OCI-LY7 (cell line): ENCODE measurements around the gene SETDB2. TPM values are rescaled to one million over a fixed set of nuclear protein-coding genes. Genes with fewer than 3 reads are reported as not detected.

Source experiments
- BruUV-seq: library from RNA; stranded (reverse); fragments of 400-500 nt; replicated peaks from 2 replicates; lab custom pipeline; 2021; lab: Mats Ljungman, UMichigan
- CTCF ChIA-PET: fragments of 300-600 bp; sonication (Branson Sonifier 250); formaldehyde crosslinking; loops from one replicate; lab custom pipeline; 2022; ENCODE audit warnings: antibody characterized with exemption; ENCODE audit not compliant: unreplicated experiment; lab: Charles Lee
- POLR2A ChIA-PET: fragments of 300-600 bp; sonication (Branson Sonifier 250); formaldehyde crosslinking; loops from one replicate; lab custom pipeline; 2022; ENCODE audit warnings: antibody characterized with exemption; lab: Charles Lee
- DNase-seq: peaks from one replicate; pipeline ENCODE4 v3.0.0-alpha.2; 2015; ENCODE audit warnings: low spot score
- H2AFZ ChIP-seq: fragments of 200-600 bp; sonication (generic), shearing (Covaris generic); 2 replicates; pipeline ENCODE4 v1.6.1; 2014; ENCODE audit warnings: mild to moderate bottlenecking, antibody characterized with exemption, low read length, moderate library complexity
- H3K27ac ChIP-seq: fragments of 200-600 bp; sonication (generic); 2 replicates; pipeline ENCODE4 v1.5.1; 2014; ENCODE audit warnings: mixed run types, low read depth, mild to moderate bottlenecking, moderate library complexity, low read length, inconsistent platforms; ENCODE audit not compliant: poor library complexity, severe bottlenecking
- H3K36me3 ChIP-seq: fragments of 200-600 bp; sonication (generic); 2 replicates; pipeline ENCODE4 v1.6.1; 2014; ENCODE audit warnings: mild to moderate bottlenecking, antibody characterized with exemption, low read length, moderate library complexity, mixed read lengths; ENCODE audit not compliant: insufficient read depth
- H3K4me1 ChIP-seq: fragments of 200-600 bp; sonication (generic); 2 replicates; pipeline ENCODE4 v1.5.1; 2014; ENCODE audit warnings: mild to moderate bottlenecking, low read length; ENCODE audit not compliant: insufficient read depth, poor library complexity, severe bottlenecking
- H3K4me2 ChIP-seq: fragments of 200-600 bp; sonication (generic); 2 replicates; pipeline ENCODE4 v1.6.1; 2014; ENCODE audit warnings: mild to moderate bottlenecking, low read length
- H3K4me3 ChIP-seq: fragments of 200-600 bp; sonication (generic); 2 replicates; pipeline ENCODE4 v1.5.1; 2014; ENCODE audit warnings: mild to moderate bottlenecking, low read depth, low read length; ENCODE audit not compliant: poor library complexity, severe bottlenecking
- H3K79me2 ChIP-seq: fragments of 200-600 bp; sonication (generic); 2 replicates; pipeline ENCODE4 v1.6.1; 2016; ENCODE audit warnings: low read depth, mild to moderate bottlenecking, low read length, moderate library complexity, mixed read lengths; ENCODE audit not compliant: insufficient read depth
- H3K9me2 ChIP-seq: fragments of 200-600 bp; sonication (generic); 2 replicates; pipeline ENCODE4 v1.6.1; 2016; ENCODE audit warnings: mild to moderate bottlenecking, low read length, mixed read lengths; ENCODE audit not compliant: insufficient read depth
- H3K9me3 ChIP-seq: fragments of 200-600 bp; sonication (generic); 2 replicates; pipeline ENCODE4 v1.6.1; 2014; ENCODE audit warnings: mild to moderate bottlenecking, mixed run types, low read length, mixed read lengths
- H4K20me1 ChIP-seq: fragments of 200-600 bp; sonication (generic); 2 replicates; pipeline ENCODE4 v1.6.1; 2014; ENCODE audit warnings: mild to moderate bottlenecking, antibody characterized with exemption, low read length, moderate library complexity, mixed read lengths; ENCODE audit not compliant: insufficient read depth
- EZH2phosphoT487 ChIP-seq: fragments of 200-600 bp; sonication (generic); IDR thresholded peaks from 2 replicates; pipeline ENCODE4 v1.6.1; 2018; ENCODE audit warnings: low read depth, borderline replicate concordance, mild to moderate bottlenecking, mixed run types, antibody characterized with exemption, low read length, moderate library complexity, mixed read lengths
- intact Hi-C: fragments of 100-400 bp; cut with micrococcal nuclease; formaldehyde crosslinking; loops from one replicate; pipeline ENCODE4 v1.10.0; 2022; ENCODE audit not compliant: unreplicated experiment
- total RNA-seq, 2 experiments: library from RNA; depleted of rRNA in 1 of 2; stranded (reverse); fragments of >200 nt in 1 of 2; shearing (Covaris generic) in 1 of 2; gene quantifications; 2 replicates each; pipeline ENCODE4 v1.2.3, GENCODE V29; 2014 to 2022
- TF ChIP-seq, protein P1 (sequence below): fragments of 200-600 bp; sonication (generic); conservative IDR thresholded peaks from 2 replicates; pipeline ENCODE4 v1.5.1; 2014; ENCODE audit warnings: mild to moderate bottlenecking, antibody characterized with exemption, low read length, moderate library complexity, mixed read lengths

SETDB2 gene
- total RNA-seq, 2 experiments from 2014 or later, result 22.0 to 41.3 TPM

DNA sequence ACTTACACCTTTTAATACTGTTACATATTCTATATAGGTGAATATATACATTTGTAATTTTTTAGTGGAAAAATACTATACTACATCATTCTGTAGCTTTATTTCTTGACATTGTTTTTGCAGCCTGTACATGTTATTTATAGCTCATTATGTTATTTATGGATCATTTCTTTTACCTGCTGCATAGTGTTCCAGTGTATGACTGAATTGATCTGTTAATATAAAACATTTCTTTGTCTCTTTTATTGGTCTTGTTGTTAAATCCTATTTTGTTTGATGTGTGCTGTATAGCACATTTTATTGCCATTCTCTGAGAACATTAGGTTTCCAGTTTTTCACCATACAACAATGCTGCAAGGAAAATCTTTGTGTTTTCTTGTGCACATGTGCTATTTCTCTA lies 2.4 kb downstream of the SETDB2 start:
- CTCF ChIA-PET, result interaction anchor here (0.6 to 1.0 kb wide), 4 partner anchors 21 to 122 kb away, joined by 3 to 4 read pairs (median 3); no protein-coding TSS in a partner anchor
- intact Hi-C loops, result no loop called here

DNA sequence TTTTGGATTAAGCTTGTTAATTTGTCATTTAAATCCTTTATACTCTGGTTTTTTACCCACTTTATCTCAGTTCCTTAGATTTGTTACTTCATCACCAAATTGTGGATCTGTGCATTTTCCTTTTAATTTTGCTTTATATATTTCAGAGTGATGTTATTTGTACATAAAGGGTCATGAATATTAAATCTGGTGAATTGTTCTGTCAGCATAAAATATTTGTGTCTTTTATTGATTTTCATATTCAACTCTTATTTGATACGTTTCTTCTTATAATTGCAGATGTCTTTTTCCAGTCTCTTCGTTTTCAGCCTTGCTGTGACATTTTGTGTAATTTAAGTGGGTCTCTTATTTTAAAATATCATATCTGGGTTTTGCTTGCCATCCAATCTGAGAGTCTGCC lies 4.7 kb downstream of the SETDB2 start:
- Histone ChIP-seq H3K9me2 (no peaks in the 10 kb centered on the region), H3K36me3 (peaks cover 42% of the 10 kb centered on the region), H2AFZ (no peak overlapping the region), H3K27ac (no peak overlapping the region), H3K79me2 (peaks cover 80% of the 10 kb centered on the region), H3K4me3 (no peak overlapping the region), H3K9me3 (no peaks in the 10 kb centered on the region), H4K20me1 (no peaks in the 10 kb centered on the region), H3K4me2 (peak overlapping the region; percentile 86), H3K4me1 (peaks cover 32% of the 10 kb centered on the region)
- intact Hi-C loops, result loop anchor here (2.0 kb wide), 1 partner anchor 90 kb away; no protein-coding TSS in a partner anchor
- BruUV-seq, result no TSS peak
- ChIA-PET POLR2A (interaction anchor here (0.6 to 9.3 kb wide), 9 partner anchors 10 to 207 kb away, joined by 3 to 139 read pairs (median 4); no protein-coding TSS in a partner anchor), CTCF (no interaction called here)
- no peak for DNase-seq
- no peak for TF ChIP-seq EZH2phosphoT487
- TF ChIP-seq, protein P1, sequence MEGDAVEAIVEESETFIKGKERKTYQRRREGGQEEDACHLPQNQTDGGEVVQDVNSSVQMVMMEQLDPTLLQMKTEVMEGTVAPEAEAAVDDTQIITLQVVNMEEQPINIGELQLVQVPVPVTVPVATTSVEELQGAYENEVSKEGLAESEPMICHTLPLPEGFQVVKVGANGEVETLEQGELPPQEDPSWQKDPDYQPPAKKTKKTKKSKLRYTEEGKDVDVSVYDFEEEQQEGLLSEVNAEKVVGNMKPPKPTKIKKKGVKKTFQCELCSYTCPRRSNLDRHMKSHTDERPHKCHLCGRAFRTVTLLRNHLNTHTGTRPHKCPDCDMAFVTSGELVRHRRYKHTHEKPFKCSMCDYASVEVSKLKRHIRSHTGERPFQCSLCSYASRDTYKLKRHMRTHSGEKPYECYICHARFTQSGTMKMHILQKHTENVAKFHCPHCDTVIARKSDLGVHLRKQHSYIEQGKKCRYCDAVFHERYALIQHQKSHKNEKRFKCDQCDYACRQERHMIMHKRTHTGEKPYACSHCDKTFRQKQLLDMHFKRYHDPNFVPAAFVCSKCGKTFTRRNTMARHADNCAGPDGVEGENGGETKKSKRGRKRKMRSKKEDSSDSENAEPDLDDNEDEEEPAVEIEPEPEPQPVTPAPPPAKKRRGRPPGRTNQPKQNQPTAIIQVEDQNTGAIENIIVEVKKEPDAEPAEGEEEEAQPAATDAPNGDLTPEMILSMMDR, result no peak

More for the DNA sequence above, 2.4 kb downstream of the SETDB2 start:
- H2AFZ ChIP-seq, result peak overlapping the region; percentile 13; the same call in 1 of the 2 replicates
- H3K4me2 ChIP-seq, result peak overlapping the region; percentile 86
- no peak for DNase-seq
- H3K9me3 ChIP-seq, result peaks cover 9% of the 10 kb centered on the region; the same call in 1 of the 2 replicates
- H3K79me2 ChIP-seq, result peaks cover 72% of the 10 kb centered on the region
- no TSS peak for BruUV-seq
- peak overlapping the region; percentile 90 for H3K27ac ChIP-seq
- H3K36me3 ChIP-seq, result peaks cover 26% of the 10 kb centered on the region
- peaks cover 46% of the 10 kb centered on the region for H3K4me1 ChIP-seq
- POLR2A ChIA-PET, result interaction anchor here (0.5 to 9.3 kb wide), 20 partner anchors 9 to 490 kb away, joined by 3 to 139 read pairs (median 4); partner anchors contain the start of genes ARL11, PHF11 and SPRYD7
- TF ChIP-seq, protein P1, result no peak
- TF ChIP-seq EZH2phosphoT487, result no peak
- no peaks in the 10 kb centered on the region for H3K9me2 ChIP-seq
- peak overlapping the region; percentile 82 for H3K4me3 ChIP-seq
- H4K20me1 ChIP-seq, result no peaks in the 10 kb centered on the region

DNA sequence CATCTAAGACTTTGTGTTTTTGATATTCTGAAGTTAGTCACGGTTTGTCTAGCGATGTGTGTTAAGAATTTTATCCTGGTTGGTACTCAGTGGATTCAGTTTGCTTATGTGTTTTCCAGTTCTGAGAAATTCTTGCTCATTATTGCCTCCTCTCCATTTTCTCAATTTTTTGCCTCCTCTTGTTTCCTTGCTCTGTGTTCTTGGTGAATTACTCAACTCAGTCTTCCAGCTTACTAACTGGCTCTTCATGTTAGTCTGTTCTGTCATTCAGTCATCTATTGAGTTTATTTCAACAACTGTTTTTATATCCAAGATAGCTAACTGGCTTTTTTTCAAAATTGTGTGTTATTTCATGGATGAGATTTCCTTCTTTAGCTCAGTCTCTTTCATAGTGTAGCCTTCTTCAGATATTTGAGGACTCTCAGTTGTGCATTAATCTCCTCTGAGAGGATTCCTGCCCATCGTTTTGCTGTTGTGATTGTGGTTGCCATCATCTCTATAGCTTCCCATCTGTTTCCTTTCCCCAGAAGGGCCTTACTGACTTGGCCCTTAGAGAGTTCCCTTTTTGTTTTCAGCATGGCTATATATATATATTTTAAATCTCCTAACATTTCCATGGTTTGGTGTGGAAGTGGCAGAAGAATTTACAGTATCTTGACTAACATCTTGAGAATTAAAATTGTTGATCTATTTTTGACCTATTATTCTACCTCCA lies 6.2 kb downstream of the SETDB2 start:
- TF ChIP-seq, protein P1, result no peak
- TF ChIP-seq EZH2phosphoT487, result no peak
- Histone ChIP-seq H2AFZ (no peak overlapping the region), H3K9me3 (no peaks in the 10 kb centered on the region), H3K79me2 (peaks cover 92% of the 10 kb centered on the region), H3K4me1 (peaks cover 47% of the 10 kb centered on the region), H3K27ac (peak overlapping the region; percentile 6), H3K36me3 (peaks cover 45% of the 10 kb centered on the region), H3K4me2 (peak overlapping the region; percentile 27), H4K20me1 (no peaks in the 10 kb centered on the region), H3K4me3 (no peak overlapping the region), H3K9me2 (no peaks in the 10 kb centered on the region)
- intact Hi-C loops, result no loop called here
- ChIA-PET POLR2A (interaction anchor here (0.6 to 9.3 kb wide), 6 partner anchors 25 to 186 kb away, joined by 3 to 139 read pairs (median 3); no protein-coding TSS in a partner anchor), CTCF (no interaction called here)
- no TSS peak for BruUV-seq
- no peak for DNase-seq
